CD4-positive, alpha-beta T cell treated with Interleukin-6 at 100 ng/mL for 8 hours (primary cell): ENCODE data around the gene PPM1B.
"Not testable (repeated sequence)": the region's sequence is repeated elsewhere in the genome, so short reads cannot be mapped to it uniquely, and the experiment has no call there.

ENCODE experiments used
- DNase-seq: peaks from one replicate; pipeline ENCODE4 v3.0.0-alpha.2; 2020; ENCODE audit warnings: mixed read lengths, low spot score

PPM1B gene

DNA sequence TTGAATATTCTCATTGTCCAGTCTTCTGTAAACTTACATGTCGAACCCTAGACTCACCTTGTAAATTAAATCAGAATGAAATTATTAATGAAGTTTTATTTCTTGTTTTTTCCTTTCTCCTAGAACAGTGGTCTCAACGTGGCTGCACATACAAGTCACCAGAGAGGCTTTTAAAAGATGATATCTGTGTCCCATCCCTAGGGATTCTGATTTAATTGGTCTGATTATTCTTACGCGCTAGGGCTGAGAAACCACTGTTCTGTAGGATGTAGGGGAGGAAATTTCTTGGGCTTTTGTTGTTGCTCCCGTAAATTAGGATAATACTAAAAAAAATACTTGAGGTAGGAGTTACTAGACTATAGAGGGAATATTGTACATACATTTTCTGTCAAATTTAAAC is 32.1 kb downstream of the PPM1B start:
- no peak for DNase-seq

- no peak for DNase-seq
Observed at GRCh38 chr2:44201648-44202165, 33.0 kb downstream of the PPM1B start.

DNA sequence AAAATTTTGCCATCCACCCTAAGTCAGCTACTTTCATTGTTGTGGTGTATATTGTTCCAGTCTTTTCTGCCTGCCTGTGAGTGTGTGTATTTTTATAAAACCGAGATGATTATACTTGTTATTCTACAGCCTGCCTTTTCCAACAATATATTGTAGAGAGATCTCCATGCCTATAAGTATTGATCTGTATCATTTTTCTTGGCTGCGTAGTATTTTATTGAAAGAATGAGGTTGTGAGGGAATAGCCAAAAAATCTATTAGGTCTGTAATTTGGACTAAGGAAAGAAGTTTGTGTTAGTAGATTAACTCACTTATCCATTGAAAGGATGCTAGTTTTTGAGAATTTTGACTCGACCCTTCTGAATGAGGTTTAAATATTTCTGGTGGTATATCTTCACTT is 34.9 kb downstream of the PPM1B start:
- DNase-seq: no peak

- DNase-seq: no peak
Observed at GRCh38 chr2:44205169-44205568, 36.5 kb downstream of the PPM1B start.

- DNase-seq: no peak
Observed at GRCh38 chr2:44207102-44207501, 38.4 kb downstream of the PPM1B start.

DNA sequence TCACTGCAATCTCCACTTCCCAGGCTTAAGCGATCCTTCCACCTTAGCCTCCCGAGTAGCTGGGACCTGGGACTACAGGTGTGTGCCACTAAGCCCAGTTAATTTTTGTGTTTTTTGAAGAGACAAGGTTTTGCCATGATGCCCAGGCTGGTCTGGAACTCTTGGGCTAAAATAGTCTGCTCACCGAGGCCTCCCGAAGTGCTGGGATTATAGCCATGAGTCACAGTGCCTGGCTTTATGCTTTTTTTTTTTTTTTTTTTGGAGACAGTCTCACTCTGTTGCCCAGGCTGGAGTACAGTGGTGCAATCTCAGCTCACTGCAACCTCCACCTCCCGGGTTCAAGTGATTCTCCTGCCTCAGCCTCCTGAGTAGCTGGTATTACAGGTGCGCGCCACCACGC is 39.0 kb downstream of the PPM1B start:
- not testable (repeated sequence) for DNase-seq

- no peak for DNase-seq
Observed at GRCh38 chr2:44210362-44210761, 41.7 kb downstream of the PPM1B start.

DNA sequence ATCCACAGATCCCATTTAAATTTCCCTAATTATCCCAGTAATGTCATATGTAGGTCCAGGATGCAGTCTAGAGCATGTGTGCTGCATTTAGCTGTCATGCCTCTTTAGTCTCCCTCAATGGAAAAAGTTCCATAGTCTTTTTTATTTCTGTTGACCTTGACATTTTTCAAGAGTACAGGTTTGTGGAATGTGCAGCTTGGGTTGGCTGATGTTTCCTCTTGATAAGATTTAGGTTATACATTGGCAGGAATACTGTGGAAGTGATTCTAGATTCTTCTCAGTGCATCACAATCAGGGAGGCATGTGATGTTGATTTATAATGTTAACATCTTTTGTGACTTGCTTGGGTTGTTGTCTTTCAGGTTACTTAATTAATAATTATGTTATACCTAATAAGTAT is 42.5 kb downstream of the PPM1B start:
- no peak for DNase-seq

DNA sequence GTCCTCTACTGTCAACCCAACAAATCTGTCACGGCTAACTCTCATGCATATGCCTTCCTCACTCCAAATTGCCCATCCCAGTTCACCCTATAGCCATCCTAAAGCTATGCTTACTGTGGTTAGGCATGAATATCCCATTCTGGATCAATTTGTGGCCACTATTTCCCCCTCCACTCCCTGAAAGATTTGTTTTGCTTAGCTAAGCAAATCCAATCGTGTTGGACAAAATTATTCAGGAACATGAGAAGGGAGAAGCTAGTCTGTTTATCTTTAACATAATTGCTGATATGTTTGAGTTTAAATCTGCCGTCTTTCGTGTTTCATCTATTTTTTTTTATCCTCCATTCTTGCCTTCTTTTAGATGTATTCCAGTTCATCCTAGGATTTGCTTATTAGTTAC is 43.6 kb downstream of the PPM1B start:
- no peak for DNase-seq

DNA sequence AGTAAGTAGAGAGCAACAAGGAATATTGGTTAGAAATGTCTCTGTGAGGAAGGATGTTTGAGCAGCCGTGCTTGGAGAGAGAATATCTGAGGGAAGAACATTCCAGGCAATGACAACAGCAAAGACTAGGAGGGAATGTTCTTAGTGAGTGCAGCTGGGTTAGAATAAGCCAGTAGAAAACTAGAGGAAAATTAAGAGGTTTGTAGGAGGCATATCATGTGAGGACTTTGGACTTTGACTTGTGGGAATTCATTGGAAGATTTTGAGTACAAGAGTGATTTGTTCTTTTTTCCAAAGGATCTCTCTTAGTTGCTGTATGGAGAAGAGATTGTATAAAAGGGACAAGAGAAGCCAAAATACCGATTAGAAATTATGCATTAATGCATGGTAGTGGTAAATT is 47.2 kb downstream of the PPM1B start:
- no peak for DNase-seq

DNA sequence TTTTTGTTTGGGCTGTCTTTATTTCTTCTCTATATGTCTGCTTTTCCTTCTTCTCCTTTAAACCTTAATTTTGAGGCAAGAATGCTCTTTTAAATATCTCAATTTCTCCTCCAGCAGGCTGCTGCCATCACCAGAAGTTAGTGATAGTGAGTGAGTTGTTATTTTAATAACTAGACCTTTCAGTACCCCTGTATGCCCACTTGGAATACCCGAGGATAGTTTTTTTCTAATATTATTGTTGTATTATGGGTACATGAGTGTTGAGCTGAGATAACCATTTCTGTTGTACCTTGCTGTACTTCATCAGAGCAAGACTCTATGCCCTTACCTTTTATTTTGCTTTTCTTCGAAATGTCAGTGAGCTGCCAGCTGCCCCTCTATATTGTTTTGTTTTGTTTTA is 50.1 kb downstream of the PPM1B start:
- DNase-seq: no peak

DNA sequence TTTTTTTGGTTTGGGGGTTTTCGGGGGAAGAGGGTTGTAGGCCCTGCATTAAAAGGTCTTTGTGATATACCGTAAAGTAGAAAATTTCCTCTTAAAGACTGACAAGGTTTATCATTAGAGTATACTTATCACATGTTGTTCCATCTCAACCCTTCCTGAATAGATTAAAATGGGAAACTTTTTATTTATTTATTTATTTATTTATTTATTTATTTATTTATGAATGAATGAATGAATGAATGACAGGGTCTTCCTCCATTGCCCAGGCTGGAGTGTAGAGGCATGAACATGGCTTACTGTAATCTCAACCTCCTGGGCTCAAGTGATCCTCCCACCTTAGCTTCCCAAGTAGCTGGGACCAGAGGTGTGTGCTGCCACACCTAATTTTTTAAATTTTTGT is 58.1 kb downstream of the PPM1B start:
- no peak for DNase-seq

DNA sequence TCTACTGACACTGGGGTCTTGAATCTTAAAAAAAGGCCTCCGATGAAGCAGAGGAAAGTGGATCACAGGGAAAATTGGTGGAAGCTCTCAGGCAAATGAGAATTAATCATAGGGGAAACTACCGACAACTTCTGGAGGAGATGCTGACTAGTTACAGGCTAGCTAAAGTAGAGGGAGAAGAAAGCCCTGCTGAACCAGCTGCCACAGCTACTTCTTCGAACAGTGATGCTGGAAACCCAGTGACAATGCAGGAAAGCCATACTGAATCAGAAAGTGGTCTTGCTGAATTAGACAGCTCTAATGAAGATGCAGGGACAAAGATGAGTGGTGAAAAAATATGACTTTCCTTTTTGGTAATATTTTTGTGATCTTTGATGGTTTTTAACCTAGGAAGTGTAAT is 61.7 kb downstream of the PPM1B start:
- DNase-seq: no peak

DNA sequence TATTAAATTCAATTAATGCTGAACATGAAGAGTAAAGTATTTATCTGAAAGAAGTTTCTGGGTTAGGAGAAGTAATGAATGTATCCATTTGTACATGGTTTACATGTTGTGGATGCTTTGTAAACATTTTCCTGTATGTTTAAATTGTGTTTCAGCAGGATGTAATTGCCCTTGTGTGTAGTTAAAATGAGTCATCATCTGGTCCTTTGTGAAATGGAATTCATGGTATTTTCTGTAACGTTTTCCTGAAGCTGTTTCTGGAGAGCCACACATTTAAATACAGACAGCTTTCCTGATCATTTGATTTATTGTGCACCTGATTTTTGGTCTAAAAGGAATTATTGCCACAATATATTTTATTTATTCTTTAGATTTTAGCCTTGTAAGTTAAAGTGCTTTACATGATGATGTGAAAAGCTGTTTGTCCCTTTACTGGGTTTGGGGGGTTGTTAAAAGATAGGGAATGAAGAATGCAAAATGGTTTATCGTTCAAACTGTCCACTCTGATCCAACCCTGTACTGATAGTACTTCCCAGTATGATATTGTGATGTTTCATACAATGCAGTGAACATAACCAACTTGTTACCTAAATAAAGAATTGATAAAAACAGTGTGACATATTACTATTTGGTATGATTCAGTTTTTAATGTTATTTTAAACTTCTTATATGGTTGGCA is 64.9 kb downstream of the PPM1B start:
- DNase-seq: no peak

GRCh38 chr2:44237221-44237620 is 68.5 kb downstream of the PPM1B start:
- peak; percentile 55 for DNase-seq

- no peak for DNase-seq
Observed at GRCh38 chr2:44242904-44243303, 74.2 kb downstream of the PPM1B start.

- DNase-seq: peak; percentile 66
Observed at GRCh38 chr2:44244135-44244871, 75.6 kb downstream of the PPM1B start.

DNA sequence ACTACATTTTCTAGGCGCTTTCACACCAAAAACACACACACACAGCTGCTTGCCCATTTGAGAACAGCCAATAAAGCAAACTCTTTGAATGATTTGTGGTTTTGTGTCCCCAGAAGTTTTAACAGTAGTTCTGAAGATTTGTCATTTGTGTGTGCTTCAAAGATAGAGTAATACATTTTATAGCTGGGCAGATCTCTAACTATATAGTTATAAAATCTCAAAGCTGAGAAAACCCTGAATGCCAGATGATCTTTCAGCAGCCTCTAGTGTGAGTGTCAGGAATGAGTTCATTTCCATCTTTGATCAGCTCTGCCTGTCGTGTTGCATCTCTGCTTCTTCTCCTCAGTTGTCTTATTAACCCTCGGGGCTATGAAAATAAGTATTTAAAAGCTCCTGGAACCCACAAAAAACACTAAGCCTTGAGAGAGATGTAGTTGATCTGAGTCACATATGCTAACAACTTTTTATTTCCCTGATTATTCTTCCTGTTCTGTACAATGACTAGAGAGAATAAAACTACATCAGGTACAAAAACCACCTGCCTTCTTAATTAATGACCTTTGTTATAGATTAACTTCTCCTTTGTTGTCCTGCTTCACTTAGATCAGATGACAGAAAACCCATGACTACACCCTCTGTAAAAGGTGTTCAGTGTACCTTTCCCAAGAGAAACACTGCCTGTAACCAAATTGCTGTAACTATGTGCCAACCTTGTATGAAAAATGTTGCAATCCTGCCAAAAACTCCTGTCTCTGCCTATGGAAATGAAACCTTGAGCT is 76.6 kb downstream of the PPM1B start:
- no peak for DNase-seq

DNA sequence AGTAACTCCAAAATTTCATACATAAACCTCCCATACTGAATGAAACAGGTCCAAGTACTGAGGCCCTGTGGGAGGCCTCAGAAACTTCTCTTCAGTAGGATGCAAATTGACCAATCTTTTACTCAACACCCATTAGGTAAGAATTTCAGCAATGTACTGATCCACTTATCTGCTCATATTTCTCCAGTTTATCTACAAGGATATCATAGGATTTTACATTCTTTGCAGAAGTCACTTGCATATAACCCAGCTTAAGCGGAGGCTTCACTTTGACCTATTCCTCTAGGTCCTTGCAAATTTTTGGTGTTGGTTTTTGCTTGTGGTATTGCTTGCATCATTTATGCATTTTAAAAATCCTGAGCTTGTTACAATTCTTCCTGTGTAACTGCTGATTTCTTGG is 77.8 kb downstream of the PPM1B start:
- no peak for DNase-seq

GRCh38 chr2:44246840-44247369 is 78.2 kb downstream of the PPM1B start:
- no peak for DNase-seq

- DNase-seq: no peak
Observed at GRCh38 chr2:44247924-44248323, 79.2 kb downstream of the PPM1B start.

DNA sequence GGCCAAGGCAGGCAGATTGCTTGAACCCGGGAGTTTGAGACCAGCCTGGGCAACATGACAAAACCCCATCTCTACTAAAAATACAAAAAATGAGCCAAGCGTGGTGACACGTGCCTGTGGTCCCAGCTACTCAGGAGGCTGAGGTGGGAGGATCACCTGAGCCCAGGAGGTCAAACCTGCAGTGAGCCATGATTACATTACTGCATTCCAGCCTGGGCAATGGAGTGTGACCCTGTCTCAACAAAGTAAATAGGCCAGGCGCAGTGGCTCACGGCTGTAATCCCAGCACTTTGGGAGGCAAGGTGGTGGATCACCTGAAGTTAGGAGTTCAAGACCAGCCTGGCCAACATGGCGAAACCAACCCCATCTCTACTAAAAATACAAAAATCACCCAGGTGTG is 80.6 kb downstream of the PPM1B start:
- DNase-seq: not testable (repeated sequence)

DNA sequence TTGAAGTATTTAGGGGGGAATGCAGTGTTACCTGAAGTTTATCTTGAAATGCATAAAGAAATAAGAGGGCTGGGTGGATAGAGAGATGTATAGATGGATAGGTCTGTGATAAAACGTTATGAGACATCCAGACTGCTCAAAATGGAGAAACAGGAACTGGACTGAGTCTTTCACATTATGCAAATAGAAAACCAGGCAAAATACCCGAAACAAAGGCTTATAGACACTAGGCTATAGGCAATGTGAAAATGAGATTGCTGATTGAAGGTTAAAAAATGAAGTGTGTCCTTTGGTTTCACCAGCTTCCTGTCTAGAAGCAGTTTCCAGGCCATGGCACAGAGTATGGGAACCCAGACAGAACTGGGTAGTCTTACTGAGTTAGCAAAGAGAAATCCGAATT is 81.7 kb downstream of the PPM1B start:
- no peak for DNase-seq
